Measurements from ENCODE around the gene PGP.
"Not testable (repeated sequence)": the region's sequence is repeated elsewhere in the genome, so short reads cannot be mapped to it uniquely, and the experiment has no call there.

PGP gene

DNA sequence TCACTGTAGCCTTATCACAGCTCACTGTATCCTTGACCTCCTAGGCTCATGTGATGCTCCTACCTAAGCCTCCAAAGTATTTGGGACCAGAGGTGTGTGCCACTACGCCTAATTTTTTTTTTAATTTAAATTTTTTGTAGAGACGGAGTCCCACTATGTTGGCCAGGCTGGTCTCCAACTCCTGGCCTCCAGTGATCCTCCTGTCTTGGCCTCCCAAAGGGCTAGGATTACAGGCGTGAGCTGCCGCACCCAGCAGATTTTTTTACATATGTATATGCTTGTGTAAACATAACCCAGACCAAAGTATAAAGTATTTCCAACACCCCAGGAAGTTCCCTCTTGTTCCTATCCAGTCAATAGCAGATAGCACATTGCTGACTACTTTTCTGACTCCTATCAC lies 1.7 kb upstream of the PGP start:
- no peak for DNase-seq (ENCODE audit: low read depth)

- DNase-seq (ENCODE audit: low read depth): no peak
These were observed 572 bp downstream of the PGP start for GRCh38 chr16:2213817-2214718.

- no peak for DNase-seq (ENCODE audit: low read depth)
These were observed 2.0 kb downstream of the PGP start for GRCh38 chr16:2212362-2213324.

DNA sequence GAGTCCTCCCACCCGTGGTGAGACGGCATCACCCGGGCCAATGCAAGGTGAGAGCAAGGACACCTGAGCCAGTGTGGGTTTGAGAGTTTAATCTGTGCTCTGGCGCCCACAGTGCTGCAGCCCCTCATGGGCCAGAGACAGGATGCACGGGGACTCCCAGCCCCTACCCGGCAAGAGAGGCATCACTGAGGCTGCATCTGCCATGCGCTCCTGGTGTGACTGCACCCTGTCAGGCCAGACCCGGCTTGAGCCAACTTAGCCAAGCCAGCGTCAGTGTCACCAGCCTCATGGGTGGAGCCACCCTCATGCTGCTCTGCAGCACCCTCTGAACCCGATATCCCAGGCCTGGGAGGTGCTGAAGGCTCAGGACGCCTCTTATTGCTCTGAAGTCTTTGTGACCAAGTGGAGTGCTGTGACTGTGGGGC lies 2.7 kb downstream of the PGP start:
- DNase-seq (ENCODE audit: low read depth): no peak

DNA sequence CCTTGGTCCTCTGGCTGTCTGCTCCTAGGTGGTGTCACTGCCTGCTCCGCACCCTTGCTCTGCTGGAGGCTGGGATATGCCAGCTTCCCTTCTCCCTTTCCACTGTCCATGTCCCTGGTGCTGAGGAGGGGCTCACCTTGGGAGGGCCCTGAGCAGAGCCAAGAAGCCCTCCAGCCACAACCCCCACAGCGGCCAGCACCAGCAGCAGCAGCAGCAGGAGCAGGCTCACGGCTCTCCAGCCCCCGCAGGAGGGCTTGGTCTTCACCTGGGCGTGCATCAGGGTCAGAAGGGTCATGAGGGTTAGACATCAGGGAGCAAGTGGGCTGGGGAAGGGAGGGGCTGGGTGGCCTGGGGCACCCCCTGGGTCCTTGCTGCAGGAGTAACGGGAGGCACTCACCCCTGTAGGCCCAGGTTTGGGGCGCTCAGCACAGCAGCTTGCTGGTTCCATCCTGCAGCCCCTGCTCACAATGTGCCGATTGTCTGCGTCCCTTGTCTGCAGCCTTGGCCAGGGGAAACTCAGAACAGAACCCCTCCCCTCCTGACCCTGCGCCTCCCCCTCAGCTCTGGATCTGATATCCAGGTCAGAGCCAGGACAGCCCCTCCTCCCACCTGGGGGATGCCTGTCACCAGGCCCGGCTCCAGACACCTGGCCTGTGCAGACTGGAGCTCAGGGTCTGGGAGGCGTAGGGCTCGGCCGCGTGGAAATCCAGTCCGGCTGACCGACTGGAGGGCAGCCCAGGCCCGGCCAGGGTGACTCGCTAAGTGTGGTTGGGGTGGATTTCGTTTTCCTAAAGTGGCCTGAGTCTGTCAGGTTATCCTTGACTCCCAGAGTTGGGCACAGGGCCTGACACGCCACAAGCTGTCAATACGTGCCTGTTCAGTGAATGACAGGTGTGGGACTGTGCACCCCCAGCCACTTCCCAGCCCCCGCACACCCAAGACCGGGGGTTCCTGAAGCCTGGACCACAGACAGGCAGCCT lies 4.0 kb downstream of the PGP start, which contains the start of gene BRICD5:
Gene BRICD5, minus strand, starts transcription at position 478 of the 980 bp plus-strand sequence. Its CDS starts 30 bp downstream, at position 448.
- DNase-seq (ENCODE audit: low read depth): no peak

GRCh38 chr16:2210009-2210332 lies 4.7 kb downstream of the PGP start:
- DNase-seq (ENCODE audit: low read depth): no peak

DNA sequence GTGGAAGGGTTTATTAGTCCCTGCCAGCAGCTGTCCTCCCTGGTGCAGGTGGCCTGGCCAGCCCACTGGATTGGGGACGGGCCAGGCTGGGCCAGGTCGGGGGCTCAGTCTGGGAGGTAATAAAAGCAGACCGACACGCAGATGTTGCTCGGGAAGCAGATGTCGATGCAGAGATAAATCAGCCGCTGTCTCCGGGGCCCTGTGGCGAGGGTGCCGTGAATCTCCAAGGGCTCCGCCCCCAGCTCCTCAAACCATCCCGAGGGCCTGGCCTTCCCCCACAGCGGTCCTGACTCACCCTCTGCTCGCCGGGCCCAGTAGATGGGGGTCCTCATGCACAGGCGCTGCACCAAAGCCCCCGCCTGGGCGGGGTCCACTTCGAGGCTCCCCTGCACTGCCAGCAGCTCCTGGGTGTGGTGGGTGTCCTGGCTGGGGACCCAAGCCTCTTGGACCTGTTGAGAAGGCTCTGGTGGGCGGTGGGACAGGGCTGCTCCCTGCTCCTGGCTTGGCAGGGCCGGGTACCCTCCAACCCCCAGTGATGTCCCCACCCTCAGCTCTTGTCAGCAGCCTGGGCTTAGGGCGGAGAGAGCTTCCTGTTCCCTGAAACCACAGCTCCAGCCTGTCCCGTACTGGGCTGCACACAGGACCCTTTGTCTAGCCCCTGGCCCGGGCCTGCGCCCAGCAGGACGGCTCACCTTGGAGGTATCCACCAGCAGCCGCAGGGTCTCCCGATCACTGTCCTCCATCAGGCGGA lies 5.2 kb downstream of the PGP start:
- DNase-seq (ENCODE audit: low read depth): no peak

DNA sequence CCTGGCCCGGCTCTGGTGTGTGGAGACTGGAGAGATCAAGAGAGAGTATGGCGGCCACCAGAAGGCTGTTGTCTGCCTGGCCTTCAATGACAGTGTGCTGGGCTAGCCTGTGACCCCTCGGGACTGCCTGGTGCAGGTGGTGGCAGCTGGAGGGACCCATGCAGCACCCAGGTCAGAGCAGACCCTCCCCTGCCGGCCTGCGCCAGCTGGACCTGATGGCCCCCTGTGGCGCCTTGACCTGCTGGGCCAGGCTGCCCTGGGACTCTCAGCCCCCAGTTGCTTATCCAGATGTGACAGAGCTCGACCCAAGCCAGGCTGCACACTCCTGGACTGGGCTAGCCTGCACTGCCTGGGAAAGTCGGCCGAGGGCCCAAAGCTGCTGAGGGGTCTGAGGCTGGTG lies 5.9 kb downstream of the PGP start:
- no peak for DNase-seq (ENCODE audit: low read depth)

GRCh38 chr16:2208308-2208707 lies 6.3 kb downstream of the PGP start:
- no peak for DNase-seq (ENCODE audit: low read depth)

DNA sequence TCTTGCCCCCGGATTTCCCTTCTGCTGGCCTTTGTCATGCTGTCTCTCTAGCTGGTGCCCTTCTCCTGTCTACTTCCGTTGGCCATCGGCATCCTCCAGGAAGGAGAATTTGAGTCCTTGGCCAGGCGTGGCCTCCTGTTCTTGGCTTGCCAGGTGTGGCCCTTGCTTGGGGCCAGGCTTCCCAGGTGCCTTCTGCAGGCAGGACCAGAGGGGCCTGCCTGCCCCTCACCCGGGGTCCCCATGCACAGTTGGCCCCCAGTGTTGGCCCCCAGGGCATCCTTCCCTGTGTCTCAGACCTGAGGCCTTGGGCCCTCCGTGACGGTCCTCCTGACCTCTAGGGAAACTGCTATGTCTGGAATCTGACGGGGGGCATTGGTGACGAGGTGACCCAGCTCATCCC lies 6.8 kb downstream of the PGP start:
- DNase-seq (ENCODE audit: low read depth): no peak

DNA sequence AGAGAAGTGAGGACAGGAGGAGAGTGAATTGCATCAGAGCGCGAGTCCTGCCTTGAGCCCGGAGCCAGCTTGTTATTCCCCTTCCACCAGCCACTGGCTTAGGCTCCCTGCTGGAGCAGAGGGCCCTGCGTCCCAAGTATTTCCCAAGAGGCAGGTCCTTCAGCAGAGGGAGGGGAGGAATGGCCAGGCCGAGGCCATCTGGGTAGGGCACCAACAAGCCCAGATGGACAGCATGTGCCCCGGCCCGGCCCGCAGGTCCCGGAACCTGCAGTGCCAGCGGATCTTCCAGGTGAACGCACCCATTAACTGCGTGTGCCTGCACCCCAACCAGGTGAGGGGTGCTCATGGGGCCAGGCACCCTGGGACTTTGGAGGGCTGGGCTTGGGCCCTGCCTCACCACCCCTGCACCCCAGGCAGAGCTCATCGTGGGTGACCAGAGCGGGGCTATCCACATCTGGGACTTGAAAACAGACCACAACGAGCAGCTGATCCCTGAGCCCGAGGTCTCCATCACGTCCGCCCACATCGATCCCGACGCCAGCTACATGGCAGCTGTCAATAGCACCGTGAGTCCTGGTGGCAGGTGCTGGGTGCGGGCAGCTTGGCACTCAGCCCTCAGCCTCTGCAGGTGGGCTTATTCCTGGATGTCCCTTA lies 7.7 kb downstream of the PGP start:
- DNase-seq (ENCODE audit: low read depth): no peak

DNA sequence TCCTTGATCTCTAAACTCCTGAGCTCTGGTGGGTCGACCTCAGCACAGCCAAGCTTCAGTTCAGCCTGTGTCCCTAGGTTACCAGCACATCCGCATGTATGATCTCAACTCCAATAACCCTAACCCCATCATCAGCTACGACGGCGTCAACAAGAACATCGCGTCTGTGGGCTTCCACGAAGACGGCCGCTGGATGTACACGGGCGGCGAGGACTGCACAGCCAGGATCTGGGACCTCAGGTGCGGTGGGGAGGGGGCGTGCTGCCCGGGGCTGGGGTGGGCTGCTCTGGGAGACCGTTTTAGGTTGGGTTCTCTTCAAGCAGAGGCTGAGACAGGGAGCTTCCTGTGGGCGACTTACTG lies 8.2 kb downstream of the PGP start:
- no peak for DNase-seq (ENCODE audit: low read depth)

DNA sequence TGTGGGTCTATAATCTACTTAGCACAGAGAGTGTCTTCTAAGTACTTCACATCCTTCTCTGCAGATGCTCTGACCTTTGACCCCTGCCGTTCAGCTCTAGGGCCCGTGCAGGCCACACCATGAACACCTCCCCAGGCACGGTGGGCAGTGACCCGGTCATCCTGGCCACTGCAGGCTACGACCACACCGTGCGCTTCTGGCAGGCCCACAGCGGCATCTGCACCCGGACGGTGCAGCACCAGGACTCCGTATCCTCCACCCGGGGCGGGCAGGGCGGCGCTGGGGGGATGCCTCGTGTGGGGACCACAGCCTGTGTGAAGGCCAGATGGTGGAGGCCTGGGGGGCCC lies 8.7 kb downstream of the PGP start:
- DNase-seq (ENCODE audit: low read depth): no peak

- peak; percentile 88 for DNase-seq (ENCODE audit: low read depth)
These were observed 9.3 kb downstream of the PGP start, which contains the start of gene MLST8 for GRCh38 chr16:2205104-2205966. MLST8 (plus strand) TSS chr16:2205454; CDS start chr16:2206086, 632 bp downstream.

GRCh38 chr16:2204416-2205103 lies 10.1 kb downstream of the PGP start:
- no peak for DNase-seq (ENCODE audit: low read depth)

DNA sequence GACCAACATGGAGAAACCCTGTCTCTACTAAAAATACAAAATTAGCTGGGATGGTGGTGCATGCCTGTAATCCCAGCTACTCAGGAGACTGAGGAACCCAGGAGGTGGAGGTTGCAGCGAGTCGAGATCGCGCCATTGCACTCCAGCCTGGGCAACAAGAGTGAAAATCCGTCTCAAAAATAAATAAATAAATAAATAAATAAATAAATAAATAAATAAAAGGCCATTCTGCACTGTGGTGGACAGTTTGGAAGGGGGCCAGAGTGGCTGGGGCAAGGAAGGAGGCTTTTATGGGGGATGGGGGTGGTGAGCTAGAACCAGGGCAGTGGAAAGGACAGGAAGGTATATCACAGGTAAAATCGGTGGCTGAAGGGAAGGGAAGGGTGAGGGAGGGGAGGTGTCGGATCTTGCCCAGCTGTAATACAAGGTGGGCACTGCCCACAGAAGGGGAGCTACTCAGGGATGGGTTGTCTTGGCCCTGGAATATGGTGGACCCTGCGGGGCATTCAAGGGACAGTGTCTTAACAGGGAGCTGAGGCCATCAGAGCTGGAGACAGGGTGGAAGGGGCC lies 11.4 kb downstream of the PGP start:
- DNase-seq (ENCODE audit: low read depth): not testable (repeated sequence)

- DNase-seq (ENCODE audit: low read depth): no peak
These were observed 14.3 kb downstream of the PGP start for GRCh38 chr16:2200313-2200712.

GRCh38 chr16:2199621-2200139 lies 15.0 kb downstream of the PGP start:
- no peak for DNase-seq (ENCODE audit: low read depth)
